Measurements from ENCODE around the gene FNBP1. TPM values are rescaled to one million over a fixed set of nuclear protein-coding genes. Genes with fewer than 3 reads are reported as not detected.
"Not testable (repeated sequence)": the region's sequence is repeated elsewhere in the genome, so short reads cannot be mapped to it uniquely, and the experiment has no call there.

The FNBP1 gene
- total RNA-seq, 1 donor: 67.9 TPM

- no peak for DNase-seq (ENCODE audit: low read depth in 2 of 3, low spot score in 2 of 3)
These were observed 19.7 kb downstream of the FNBP1 start for GRCh38 chr9:130023144-130023787.

GRCh38 chr9:130022566-130023143, 20.3 kb downstream of the FNBP1 start:
- DNase-seq (ENCODE audit: low read depth in 2 of 3, low spot score in 2 of 3): no peak

GRCh38 chr9:130021842-130022241, 21.1 kb downstream of the FNBP1 start:
- not testable (repeated sequence) for DNase-seq (ENCODE audit: low read depth in 2 of 3, low spot score in 2 of 3)

- DNase-seq (ENCODE audit: low read depth in 2 of 3, low spot score in 2 of 3): no peak
These were observed 21.9 kb downstream of the FNBP1 start for GRCh38 chr9:130021123-130021522.

- DNase-seq (ENCODE audit: low read depth in 2 of 3, low spot score in 2 of 3): no peak
These were observed 22.4 kb downstream of the FNBP1 start for GRCh38 chr9:130020618-130021017.

GRCh38 chr9:130018265-130018664, 24.7 kb downstream of the FNBP1 start:
- no peak for DNase-seq (ENCODE audit: low read depth in 2 of 3, low spot score in 2 of 3)

GRCh38 chr9:130017510-130017909, 25.5 kb downstream of the FNBP1 start:
- DNase-seq (ENCODE audit: low read depth in 2 of 3, low spot score in 2 of 3): not testable (repeated sequence)

- no peak for DNase-seq (ENCODE audit: low read depth in 2 of 3, low spot score in 2 of 3)
These were observed 25.9 kb downstream of the FNBP1 start for GRCh38 chr9:130017076-130017475.

GRCh38 chr9:130015353-130016019, 27.5 kb downstream of the FNBP1 start:
- DNase-seq (ENCODE audit: low read depth in 2 of 3, low spot score in 2 of 3): no peak

GRCh38 chr9:130013326-130013725, 29.7 kb downstream of the FNBP1 start:
- no peak for DNase-seq (ENCODE audit: low read depth in 2 of 3, low spot score in 2 of 3)

- DNase-seq (ENCODE audit: low read depth in 2 of 3, low spot score in 2 of 3): peak in 1 of 3 donors; percentile 44
These were observed 32.6 kb downstream of the FNBP1 start for GRCh38 chr9:130010151-130010988.

- not testable (repeated sequence) for DNase-seq (ENCODE audit: low read depth in 2 of 3, low spot score in 2 of 3)
These were observed 33.4 kb downstream of the FNBP1 start for GRCh38 chr9:130009546-130009945.

GRCh38 chr9:130008538-130008937, 34.5 kb downstream of the FNBP1 start:
- no peak for DNase-seq (ENCODE audit: low read depth in 2 of 3, low spot score in 2 of 3)

GRCh38 chr9:130006952-130007351, 36.0 kb downstream of the FNBP1 start:
- DNase-seq (ENCODE audit: low read depth in 2 of 3, low spot score in 2 of 3): not testable (repeated sequence)

- no peak for DNase-seq (ENCODE audit: low read depth in 2 of 3, low spot score in 2 of 3)
These were observed 38.9 kb downstream of the FNBP1 start for GRCh38 chr9:130003943-130004552.

- no peak for DNase-seq (ENCODE audit: low read depth in 2 of 3, low spot score in 2 of 3)
These were observed 40.7 kb downstream of the FNBP1 start for GRCh38 chr9:130002320-130002719.

- DNase-seq (ENCODE audit: low read depth in 2 of 3, low spot score in 2 of 3): no peak
These were observed 41.8 kb downstream of the FNBP1 start for GRCh38 chr9:130001190-130001589.

- no peak for DNase-seq (ENCODE audit: low read depth in 2 of 3, low spot score in 2 of 3)
These were observed 43.9 kb downstream of the FNBP1 start for GRCh38 chr9:129999141-129999510.

GRCh38 chr9:129998491-129999140, 44.4 kb downstream of the FNBP1 start:
- no peak for DNase-seq (ENCODE audit: low read depth in 2 of 3, low spot score in 2 of 3)

GRCh38 chr9:129997706-129998105, 45.3 kb downstream of the FNBP1 start:
- not testable (repeated sequence) for DNase-seq (ENCODE audit: low read depth in 2 of 3, low spot score in 2 of 3)

Measured in hematopoietic multipotent progenitor cell (in vitro differentiated cells).